Naive thymus-derived CD4-positive, alpha-beta T cell (primary cell): ENCODE data around the gene HADHB. TPM values are rescaled to one million over a fixed set of nuclear protein-coding genes. Genes with fewer than 3 reads are reported as not detected.

Experiments used
- ATAC-seq: fragments of 150-1000 bp; cut with Tn5 transposase; 2 replicates; pipeline ENCODE4 v1.10.0; 2021; ENCODE audit warnings: mild to moderate bottlenecking, moderate library complexity
- CTCF ChIA-PET: fragments of 350-600 bp; sonication (Branson Sonifier 250); formaldehyde crosslinking; loops from one replicate; lab custom pipeline; 2021; ENCODE audit warnings: antibody characterized with exemption; lab: Charles Lee
- POLR2A ChIA-PET: fragments of 350-600 bp; sonication (Branson Sonifier 250); formaldehyde crosslinking; loops from one replicate; lab custom pipeline; 2021; ENCODE audit warnings: antibody characterized with exemption, inconsistent platforms; lab: Charles Lee
- DNase-seq, 9 donors: peaks; one replicate each; pipeline versions ENCODE4 v3.0.0 to v3.0.0-alpha.2; 2020 to 2022; ENCODE audit warnings: mixed read lengths in 1 of 9
- H3K27ac ChIP-seq: one replicate; pipeline ENCODE4 v1.7.0; 2013; ENCODE audit warnings: mild to moderate bottlenecking, low read depth, low read length, moderate library complexity
- H3K27me3 ChIP-seq, 2 donors: one replicate each; pipeline ENCODE4 v1.7.0; 2013; ENCODE audit warnings: low read length in 2 of 2, mild to moderate bottlenecking in 2 of 2, moderate library complexity in 2 of 2; ENCODE audit not compliant: control insufficient read depth in 2 of 2, insufficient read depth in 2 of 2
- H3K36me3 ChIP-seq, 3 experiments: 1 replicate in 2 of 3; 2 replicates in 1 of 3; pipeline ENCODE4 v1.7.0; 2013; ENCODE audit warnings: low read length in 3 of 3, mild to moderate bottlenecking in 3 of 3, moderate library complexity in 1 of 3; ENCODE audit not compliant: insufficient read depth in 3 of 3, control insufficient read depth in 2 of 3
- H3K4me1 ChIP-seq, 2 donors: one replicate each; pipeline ENCODE4 v1.7.0; 2013; ENCODE audit warnings: low read length in 2 of 2, mild to moderate bottlenecking in 2 of 2, moderate library complexity in 1 of 2; ENCODE audit not compliant: control insufficient read depth in 2 of 2, insufficient read depth in 2 of 2
- H3K4me3 ChIP-seq: 2 replicates; pipeline ENCODE4 v1.7.0; 2013; ENCODE audit warnings: mild to moderate bottlenecking, low read length
- H3K9me3 ChIP-seq, 3 experiments: 1 replicate in 2 of 3; 2 replicates in 1 of 3; pipeline ENCODE4 v1.7.0; 2013; ENCODE audit warnings: low read length in 3 of 3; ENCODE audit not compliant: control insufficient read depth in 2 of 3
- H3K27ac Mint-ChIP-seq, 9 donors: one replicate each; pipeline ENCODE4 v1.8.0; 2020 to 2022; ENCODE audit warnings: mixed read lengths in 9 of 9, mild to moderate bottlenecking in 8 of 9, moderate library complexity in 5 of 9, inconsistent platforms in 2 of 9
- H3K27me3 Mint-ChIP-seq, 5 donors: one replicate each; pipeline ENCODE4 v1.8.0; 2021 to 2022; ENCODE audit warnings: mixed read lengths in 5 of 5, mild to moderate bottlenecking in 1 of 5
- H3K36me3 Mint-ChIP-seq, 5 donors: one replicate each; pipeline ENCODE4 v1.8.0; 2020 to 2022; ENCODE audit warnings: mixed read lengths in 5 of 5, mild to moderate bottlenecking in 3 of 5, inconsistent platforms in 1 of 5
- H3K4me1 Mint-ChIP-seq, 7 donors: one replicate each; pipeline ENCODE4 v1.8.0; 2020 to 2022; ENCODE audit warnings: mixed read lengths in 7 of 7, mild to moderate bottlenecking in 3 of 7, inconsistent platforms in 1 of 7
- H3K4me3 Mint-ChIP-seq, 10 donors: one replicate each; pipeline ENCODE4 v1.8.0; 2020 to 2022; ENCODE audit warnings: mild to moderate bottlenecking in 10 of 10, mixed read lengths in 10 of 10, moderate library complexity in 6 of 10, inconsistent platforms in 2 of 10
- H3K9me3 Mint-ChIP-seq, 11 donors: one replicate each; pipeline ENCODE4 v1.8.0; 2020 to 2022; ENCODE audit warnings: mixed read lengths in 11 of 11, mild to moderate bottlenecking in 4 of 11, inconsistent platforms in 1 of 11, moderate library complexity in 1 of 11
- intact Hi-C, 2 donors: fragments of 100-400 bp; cut with micrococcal nuclease; formaldehyde crosslinking; loops; one replicate each; pipeline ENCODE4 v1.15.1; 2023
- polyA plus RNA-seq, 2 donors: library from polyadenylated mRNA; unstranded; fragments of 300-500 nt; fragmentation: Illumina TruSeq; gene quantifications; one replicate each; pipeline ENCODE4 v1.2.3, GENCODE V29; 2021
- total RNA-seq, 6 experiments: library from RNA in 5 of 6; stranded (reverse) in 5 of 6; gene quantifications; 1 replicate in 5 of 6; 2 replicates in 1 of 6; pipeline ENCODE4 v1.2.3 and lab custom pipeline; 2021 to 2026

HADHB gene
- total and polyA plus RNA-seq, 7 experiments from 2014 or later: 38.1 to 112 (median 65.7) TPM

DNA sequence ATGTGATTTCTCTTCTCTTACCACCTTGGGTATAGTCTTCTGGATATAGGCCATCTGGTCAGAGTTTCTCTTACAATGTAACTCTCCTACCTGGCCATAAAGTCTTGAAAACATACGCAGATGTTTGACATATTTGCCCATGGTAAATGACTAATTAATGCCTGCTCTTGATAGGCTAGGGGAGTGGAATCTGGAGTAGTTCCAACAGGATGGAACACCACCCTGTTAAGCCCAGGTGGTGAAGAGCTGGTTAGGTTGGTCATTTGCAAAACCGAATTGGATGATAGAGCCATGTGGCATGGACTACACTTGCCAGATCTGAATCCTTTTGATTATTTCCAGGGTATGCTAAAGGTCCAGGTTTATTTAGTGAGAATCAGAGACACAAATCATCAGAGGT, 36.5 kb downstream of the HADHB start:
- Mint-ChIP-seq H3K9me3 (no peaks in the 10 kb centered on the region), H3K4me1 (peaks cover 0 to 2% (median 0%) of the 10 kb centered on the region in 7 donors), H3K27ac (no peak overlapping the region), H3K27me3 (no peaks in the 10 kb centered on the region), H3K36me3 (peaks cover 9 to 63% (median 35%) of the 10 kb centered on the region in 5 donors), H3K4me3 (no peak overlapping the region)
- H3K36me3 ChIP-seq: peaks cover 14 to 80% (median 17%) of the 10 kb centered on the region in 3 experiments
- ChIA-PET CTCF (no interaction called here), POLR2A (no interaction called here)
- H3K4me1 ChIP-seq: no peaks in the 10 kb centered on the region
- no peak overlapping the region for H3K4me3 ChIP-seq
- H3K27me3 ChIP-seq: no peaks in the 10 kb centered on the region
- no peak for ATAC-seq
- intact Hi-C loops: no loop called here
- H3K9me3 ChIP-seq: no peaks in the 10 kb centered on the region
- H3K27ac ChIP-seq: no peak overlapping the region
- no peak for DNase-seq

DNA sequence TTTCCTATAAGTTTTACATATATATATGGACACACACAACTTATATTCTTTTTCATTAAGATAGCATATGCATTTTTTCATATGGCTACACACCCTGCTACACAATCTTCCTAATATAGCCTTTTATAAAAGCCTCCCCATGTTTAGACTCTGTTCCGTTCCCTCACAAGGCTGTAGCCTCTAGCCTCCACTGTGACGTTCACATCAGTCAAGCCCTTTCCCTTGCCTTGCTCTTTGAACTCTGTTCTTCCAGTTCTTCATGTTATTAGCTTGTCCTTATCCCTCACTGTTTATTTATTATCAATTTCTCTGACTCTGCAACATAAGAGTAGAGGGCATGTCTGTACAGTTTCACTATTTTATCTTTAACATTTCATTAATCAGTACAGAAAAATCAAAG, 38.9 kb downstream of the HADHB start:
- H3K27me3 ChIP-seq: no peaks in the 10 kb centered on the region
- ChIA-PET POLR2A (interaction anchor here (1.3 kb wide), 1 partner anchor 15 kb away, joined by 7 read pairs; no protein-coding TSS in a partner anchor), CTCF (interaction anchor here (1.4 kb wide), 1 partner anchor 39 kb away, joined by 4 read pairs; the partner anchor contains the start of genes HADHA and HADHB)
- Mint-ChIP-seq H3K4me1 (no peaks in the 10 kb centered on the region), H3K4me3 (no peak overlapping the region), H3K36me3 (peaks cover 13 to 58% (median 35%) of the 10 kb centered on the region in 5 donors), H3K27ac (peak overlapping the region in 1 of 9 donors; percentile 41), H3K9me3 (no peaks in the 10 kb centered on the region), H3K27me3 (no peaks in the 10 kb centered on the region)
- H3K36me3 ChIP-seq: peaks cover 6 to 73% (median 14%) of the 10 kb centered on the region in 3 experiments
- H3K4me3 ChIP-seq: no peak overlapping the region
- H3K4me1 ChIP-seq: no peaks in the 10 kb centered on the region
- no peak overlapping the region for H3K27ac ChIP-seq
- no peak for DNase-seq
- intact Hi-C loops: no loop called here
- H3K9me3 ChIP-seq: no peaks in the 10 kb centered on the region
- no peak for ATAC-seq

DNA sequence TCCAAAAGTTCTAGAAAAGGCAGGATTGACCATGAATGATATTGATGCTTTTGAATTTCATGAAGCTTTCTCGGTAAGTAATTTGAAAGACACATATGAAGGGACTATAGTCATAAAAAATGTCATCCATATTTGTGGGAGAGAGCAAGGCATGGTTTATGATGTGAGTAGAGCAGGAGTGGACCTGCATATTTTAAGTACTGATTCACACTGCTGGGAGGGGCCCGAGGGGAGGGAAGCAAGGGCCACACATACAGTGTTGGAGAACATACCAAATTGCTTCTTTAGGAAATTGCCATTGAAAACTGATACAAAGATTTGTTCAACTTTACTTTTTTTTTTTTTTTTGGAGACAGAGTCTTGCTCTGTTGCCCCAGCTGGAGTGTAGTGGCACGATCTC, 39.4 kb downstream of the HADHB start:
- H3K4me1 ChIP-seq: no peaks in the 10 kb centered on the region
- DNase-seq (no peak), ATAC-seq (no peak)
- no peaks in the 10 kb centered on the region for H3K27me3 ChIP-seq
- H3K27ac Mint-ChIP-seq: peak overlapping the region in 1 of 9 donors; percentile 41
- peaks cover 5 to 68% (median 12%) of the 10 kb centered on the region in 3 experiments for H3K36me3 ChIP-seq
- H3K4me1 Mint-ChIP-seq: no peaks in the 10 kb centered on the region
- no peak overlapping the region for H3K4me3 Mint-ChIP-seq
- POLR2A ChIA-PET: interaction anchor here (1.3 kb wide), 1 partner anchor 14 kb away, joined by 7 read pairs; no protein-coding TSS in a partner anchor
- H3K9me3 Mint-ChIP-seq: no peaks in the 10 kb centered on the region
- intact Hi-C loops: no loop called here
- peaks cover 13 to 53% (median 30%) of the 10 kb centered on the region in 5 donors for H3K36me3 Mint-ChIP-seq
- no peak overlapping the region for H3K27ac ChIP-seq
- H3K9me3 ChIP-seq: no peaks in the 10 kb centered on the region
- CTCF ChIA-PET: interaction anchor here (1.4 kb wide), 1 partner anchor 39 kb away, joined by 4 read pairs; the partner anchor contains the start of genes HADHA and HADHB
- no peak overlapping the region for H3K4me3 ChIP-seq
- no peaks in the 10 kb centered on the region for H3K27me3 Mint-ChIP-seq

DNA sequence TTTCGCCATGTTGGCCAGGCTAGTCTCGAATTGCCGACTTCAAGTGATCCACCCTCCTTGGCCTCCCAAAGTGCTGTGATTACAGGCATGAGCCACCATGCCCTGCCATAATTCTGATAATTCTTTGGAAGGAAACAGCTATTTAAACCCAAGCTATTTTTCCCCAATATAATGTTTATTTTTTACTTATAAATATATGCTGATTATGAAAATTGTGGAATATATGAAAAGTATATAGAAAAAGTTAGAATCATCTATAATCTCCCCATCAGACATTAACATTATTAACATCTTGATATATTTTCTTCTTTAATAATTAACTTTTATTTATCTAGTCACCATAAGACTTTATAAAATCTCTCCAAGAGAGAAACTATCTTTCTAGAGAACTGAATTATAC, 41.2 kb downstream of the HADHB start:
- peaks cover 3 to 57% (median 5%) of the 10 kb centered on the region in 3 experiments for H3K36me3 ChIP-seq
- H3K27me3 Mint-ChIP-seq: no peaks in the 10 kb centered on the region
- H3K4me3 ChIP-seq: no peak overlapping the region
- ATAC-seq: no peak
- H3K27ac Mint-ChIP-seq: no peak overlapping the region
- ChIA-PET CTCF (no interaction called here), POLR2A (interaction anchor here (0.6 kb wide), 1 partner anchor 60 kb away, joined by 4 read pairs; the partner anchor contains the start of gene SELENOI)
- no peak overlapping the region for H3K27ac ChIP-seq
- peaks cover 13 to 50% (median 26%) of the 10 kb centered on the region in 5 donors for H3K36me3 Mint-ChIP-seq
- no peak for DNase-seq
- intact Hi-C loops: no loop called here
- no peak overlapping the region for H3K4me3 Mint-ChIP-seq
- H3K4me1 ChIP-seq: no peaks in the 10 kb centered on the region
- no peaks in the 10 kb centered on the region for H3K4me1 Mint-ChIP-seq
- no peaks in the 10 kb centered on the region for H3K9me3 ChIP-seq
- no peaks in the 10 kb centered on the region for H3K27me3 ChIP-seq
- no peaks in the 10 kb centered on the region for H3K9me3 Mint-ChIP-seq

DNA sequence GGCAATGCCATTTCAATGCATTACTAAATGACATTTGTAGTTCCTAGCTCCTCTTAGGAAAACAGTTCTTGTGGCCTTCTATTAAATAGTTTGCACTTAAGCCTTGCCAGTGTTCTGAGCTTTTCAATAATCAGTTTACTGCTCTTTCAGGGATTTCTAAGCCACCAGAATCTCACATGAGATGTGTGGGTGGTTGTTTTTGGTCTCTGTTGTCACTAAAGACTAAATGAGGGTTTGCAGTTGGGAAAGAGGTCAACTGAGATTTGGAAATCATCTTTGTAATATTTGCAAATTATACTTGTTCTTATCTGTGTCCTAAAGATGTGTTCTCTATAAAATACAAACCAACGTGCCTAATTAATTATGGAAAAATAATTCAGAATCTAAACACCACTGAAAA, 45.3 kb downstream of the HADHB start:
- Histone ChIP-seq H3K27me3 (no peaks in the 10 kb centered on the region), H3K36me3 (peaks cover 3 to 27% (median 5%) of the 10 kb centered on the region in 3 experiments), H3K9me3 (no peaks in the 10 kb centered on the region), H3K4me1 (no peaks in the 10 kb centered on the region), H3K27ac (no peak overlapping the region), H3K4me3 (no peak overlapping the region)
- Mint-ChIP-seq H3K4me1 (peaks cover 0 to 6% (median 0%) of the 10 kb centered on the region in 7 donors), H3K9me3 (no peaks in the 10 kb centered on the region), H3K27ac (peak overlapping the region in 1 of 9 donors; percentile 15), H3K27me3 (peaks cover 0 to under 1% (median 0%) of the 10 kb centered on the region in 5 donors), H3K4me3 (no peak overlapping the region), H3K36me3 (peaks cover 4 to 23% (median 8%) of the 10 kb centered on the region in 5 donors)
- no peak for ATAC-seq
- DNase-seq: no peak
- intact Hi-C loops: no loop called here
- ChIA-PET POLR2A (interaction anchor here (1.2 to 1.5 kb wide), 2 partner anchors 8 to 10 kb away, joined by 4 read pairs; no protein-coding TSS in a partner anchor), CTCF (no interaction called here)

DNA sequence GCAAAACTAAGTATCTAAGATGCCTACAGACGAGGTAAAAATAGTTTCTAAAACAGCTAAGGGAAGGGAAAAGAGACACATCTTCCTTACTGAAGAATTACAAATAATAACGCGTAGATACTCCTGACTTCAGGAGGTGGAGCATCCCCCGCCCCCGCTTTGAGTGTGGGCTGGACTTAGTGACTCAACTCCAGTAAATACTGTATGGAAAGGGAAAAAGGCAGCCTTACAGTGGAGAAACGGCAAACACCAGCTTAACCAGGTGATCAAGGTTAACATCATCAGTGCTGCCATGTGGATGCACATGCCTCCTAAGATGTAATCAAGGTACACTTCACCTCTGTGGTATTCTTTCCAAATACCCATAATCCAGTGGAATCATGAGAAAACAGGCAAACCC, 47.9 kb downstream of the HADHB start:
- H3K27ac ChIP-seq: no peak overlapping the region
- H3K4me1 ChIP-seq: no peaks in the 10 kb centered on the region
- Mint-ChIP-seq H3K9me3 (no peaks in the 10 kb centered on the region), H3K4me1 (peaks cover 0 to 6% (median 0%) of the 10 kb centered on the region in 7 donors), H3K36me3 (peaks cover 0 to 8% (median 1%) of the 10 kb centered on the region in 5 donors), H3K4me3 (no peak overlapping the region), H3K27ac (no peak overlapping the region), H3K27me3 (peaks cover 0 to 17% (median 0%) of the 10 kb centered on the region in 5 donors)
- no peaks in the 10 kb centered on the region for H3K9me3 ChIP-seq
- intact Hi-C loops: no loop called here
- H3K27me3 ChIP-seq: no peaks in the 10 kb centered on the region
- no peak for ATAC-seq
- no peak for DNase-seq
- no peak overlapping the region for H3K4me3 ChIP-seq
- CTCF ChIA-PET: no interaction called here
- peaks cover 0 to 11% (median 0%) of the 10 kb centered on the region in 3 experiments for H3K36me3 ChIP-seq
- POLR2A ChIA-PET: interaction anchor here (0.6 kb wide), 2 partner anchors 317 to 440 kb away, joined by 3 read pairs; no protein-coding TSS in a partner anchor

DNA sequence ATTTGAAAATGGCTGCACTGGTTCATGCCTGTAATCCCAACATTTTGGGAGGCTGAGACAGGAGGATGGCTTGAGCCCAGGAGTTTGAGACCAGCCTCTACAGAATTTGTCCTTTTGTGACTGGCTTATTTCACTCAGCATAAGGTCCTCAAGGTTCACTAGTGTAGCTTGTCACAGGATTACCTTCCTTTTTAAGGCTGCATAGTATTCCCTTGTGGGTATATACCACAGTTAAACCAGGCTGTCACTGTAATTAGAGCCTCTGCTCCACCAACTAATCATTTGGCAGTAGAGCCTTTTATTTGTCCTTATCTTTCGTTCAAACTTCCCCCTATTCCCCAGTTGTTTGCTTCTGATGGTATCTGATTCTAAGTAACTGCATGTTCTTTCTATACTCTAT, 50.8 kb downstream of the HADHB start:
- Histone ChIP-seq H3K36me3 (no peaks in the 10 kb centered on the region), H3K9me3 (no peaks in the 10 kb centered on the region), H3K27ac (no peak overlapping the region), H3K27me3 (no peaks in the 10 kb centered on the region), H3K4me3 (no peak overlapping the region), H3K4me1 (peaks cover 7 to 8% of the 10 kb centered on the region in 2 donors)
- CTCF ChIA-PET: no interaction called here
- Mint-ChIP-seq H3K27me3 (peaks cover 0 to 17% (median 0%) of the 10 kb centered on the region in 5 donors), H3K9me3 (no peaks in the 10 kb centered on the region), H3K27ac (no peak overlapping the region), H3K36me3 (no peaks in the 10 kb centered on the region), H3K4me3 (no peak overlapping the region), H3K4me1 (peaks cover 0 to 6% (median 0%) of the 10 kb centered on the region in 7 donors)
- no peak for DNase-seq
- POLR2A ChIA-PET: no interaction called here
- ATAC-seq: no peak
- intact Hi-C loops: no loop called here
